Trophoblast cell (in vitro differentiated cells and primary cell): ENCODE results near the gene SNUPN.
"Not testable (repeated sequence)": the region's sequence is repeated elsewhere in the genome, so short reads cannot be mapped to it uniquely, and the experiment has no call there.

Experiments used
- DNase-seq, 2 donors: peaks; one replicate each; pipeline ENCODE4 v3.0.0-alpha.2; 2016
- H2AFZ ChIP-seq: 2 replicates; pipeline ENCODE4 v1.6.1; 2013; ENCODE audit warnings: low read length, moderate library complexity, mild to moderate bottlenecking; ENCODE audit not compliant: insufficient read depth, poor library complexity
- H2AK5ac ChIP-seq: 2 replicates; pipeline ENCODE4 v1.6.1; 2013; ENCODE audit warnings: mild to moderate bottlenecking, low read length
- H2BK120ac ChIP-seq: 2 replicates; pipeline ENCODE4 v1.6.1; 2013; ENCODE audit warnings: low read length, mild to moderate bottlenecking, moderate library complexity; ENCODE audit not compliant: insufficient read depth, poor library complexity
- H2BK12ac ChIP-seq: 2 replicates; pipeline ENCODE4 v1.6.1; 2013; ENCODE audit warnings: mild to moderate bottlenecking, low read length, moderate library complexity
- H2BK5ac ChIP-seq: 2 replicates; pipeline ENCODE4 v1.6.1; 2013; ENCODE audit warnings: low read length, low read depth, moderate library complexity, mild to moderate bottlenecking; ENCODE audit not compliant: poor library complexity
- H3K14ac ChIP-seq: 2 replicates; pipeline ENCODE4 v1.6.1; 2013; ENCODE audit warnings: mild to moderate bottlenecking, low read length
- H3K18ac ChIP-seq: 2 replicates; pipeline ENCODE4 v1.6.1; 2013; ENCODE audit warnings: mild to moderate bottlenecking, low read length
- H3K23ac ChIP-seq: 2 replicates; pipeline ENCODE4 v1.6.1; 2013; ENCODE audit warnings: low read length
- H3K27ac ChIP-seq: 2 replicates; pipeline ENCODE4 v1.5.1; 2013; ENCODE audit warnings: low read depth, mild to moderate bottlenecking, inconsistent platforms, low read length, moderate library complexity
- H3K27me3 ChIP-seq: 2 replicates; pipeline ENCODE4 v1.6.1; 2013; ENCODE audit warnings: inconsistent platforms, mild to moderate bottlenecking, low read length, moderate library complexity; ENCODE audit not compliant: insufficient read depth
- H3K36me3 ChIP-seq, 2 experiments: 1 replicate in 1 of 2; 2 replicates in 1 of 2; pipeline ENCODE4 v1.6.1; 2013; ENCODE audit warnings: low read length in 2 of 2, mild to moderate bottlenecking in 2 of 2, moderate library complexity in 1 of 2; ENCODE audit not compliant: insufficient read depth in 2 of 2, control insufficient read depth in 1 of 2
- H3K4ac ChIP-seq: 2 replicates; pipeline ENCODE4 v1.6.1; 2013; ENCODE audit warnings: low read depth, mild to moderate bottlenecking, low read length, moderate library complexity
- H3K4me1 ChIP-seq, 2 experiments: 1 replicate in 1 of 2; 2 replicates in 1 of 2; pipeline ENCODE4 v1.6.1; 2013; ENCODE audit warnings: low read length in 2 of 2, mild to moderate bottlenecking in 2 of 2, moderate library complexity in 1 of 2; ENCODE audit not compliant: insufficient read depth in 2 of 2, control insufficient read depth in 1 of 2
- H3K4me2 ChIP-seq: 2 replicates; pipeline ENCODE4 v1.6.1; 2013; ENCODE audit warnings: inconsistent platforms, mild to moderate bottlenecking, low read length, moderate library complexity
- H3K4me3 ChIP-seq: 2 replicates; pipeline ENCODE4 v1.5.1; 2013; ENCODE audit warnings: mild to moderate bottlenecking, low read depth, low read length, inconsistent platforms
- H3K79me1 ChIP-seq: one replicate; pipeline ENCODE4 v1.6.1; 2013; ENCODE audit warnings: low read length
- H3K79me2 ChIP-seq: 2 replicates; pipeline ENCODE4 v1.6.1; 2013; ENCODE audit warnings: low read length, mild to moderate bottlenecking; ENCODE audit not compliant: control insufficient read depth, insufficient read depth, poor library complexity
- H3K9ac ChIP-seq: 2 replicates; pipeline ENCODE4 v1.6.1; 2013; ENCODE audit warnings: mild to moderate bottlenecking, low read length
- H3K9me3 ChIP-seq: 2 replicates; pipeline ENCODE4 v1.6.1; 2013; ENCODE audit warnings: low read depth, mild to moderate bottlenecking, control low read depth, inconsistent platforms, low read length; ENCODE audit not compliant: insufficient read depth
- H4K12ac ChIP-seq: 2 replicates; pipeline ENCODE4 v1.6.1; 2013; ENCODE audit warnings: low read depth, mild to moderate bottlenecking, low read length, moderate library complexity
- H4K8ac ChIP-seq: 2 replicates; pipeline ENCODE4 v1.6.1; 2013; ENCODE audit warnings: low read depth, mild to moderate bottlenecking, low read length, moderate library complexity
- H4K91ac ChIP-seq: one replicate; pipeline ENCODE4 v1.6.1; 2013; ENCODE audit warnings: low read depth, mild to moderate bottlenecking, low read length, moderate library complexity
- WGBS: extraction: QIAGEN DNeasy Blood & Tissue Kit; methylation state at CpG from one replicate; pipeline ENCODE4 v1.1.7; 2013; ENCODE audit warnings: missing lambda C conversion rate; ENCODE audit not compliant: insufficient read length, insufficient coverage; ENCODE audit errors: extremely low coverage; 5-methylcytosine and 5-hydroxymethylcytosine counted together

SNUPN gene

DNA sequence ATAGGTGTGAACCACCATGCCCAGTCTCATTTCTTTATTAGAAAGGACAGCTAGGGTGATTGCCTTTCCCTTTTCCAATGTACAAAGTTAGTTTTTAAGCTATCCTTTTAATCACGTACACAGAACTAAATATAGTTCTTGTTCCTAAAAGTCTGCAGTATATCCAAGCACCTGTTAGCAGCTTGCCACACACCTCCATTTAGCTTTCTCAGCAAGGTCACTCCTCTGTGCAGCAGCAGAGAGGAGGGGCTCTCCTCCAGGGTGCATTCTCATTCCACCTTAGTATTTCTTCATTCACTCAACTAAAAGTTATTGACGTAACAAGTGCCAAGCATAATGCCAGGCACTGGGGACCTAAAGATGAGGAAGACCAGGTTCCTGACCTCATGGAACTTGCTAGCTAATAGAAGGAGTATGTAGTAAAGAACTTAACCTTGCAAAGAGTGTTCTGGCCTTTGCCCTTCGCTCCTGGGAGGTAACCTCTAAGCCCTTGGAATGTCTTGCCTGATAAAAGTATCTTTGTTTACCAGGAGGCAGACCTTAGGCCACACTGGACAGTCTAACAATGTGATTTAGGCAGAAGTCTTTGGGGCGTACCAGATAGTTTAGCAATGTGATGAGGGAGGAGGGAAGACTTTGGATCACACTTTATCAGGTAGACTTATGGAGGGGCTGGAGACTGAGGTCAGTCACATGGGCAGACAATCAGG, 33.7 kb downstream of the SNUPN start:
- Histone ChIP-seq H3K79me1 (no peaks in the 10 kb centered on the region), H3K4me2 (no peak overlapping the region), H3K4me3 (no peak overlapping the region), H3K79me2 (no peaks in the 10 kb centered on the region), H3K9me3 (no peaks in the 10 kb centered on the region), H3K23ac (no peak overlapping the region), H3K27ac (no peak overlapping the region), H4K8ac (no peak overlapping the region), H4K91ac (no peak overlapping the region), H2BK12ac (no peak overlapping the region), H2BK120ac (no peak overlapping the region), H3K4ac (no peak overlapping the region), H3K27me3 (no peaks in the 10 kb centered on the region), H3K14ac (no peak overlapping the region), H3K36me3 (peaks cover 0 to 3% of the 10 kb centered on the region in 2 experiments), H3K9ac (no peak overlapping the region), H2BK5ac (no peak overlapping the region), H2AFZ (no peak overlapping the region), H3K18ac (no peak overlapping the region), H2AK5ac (no peak overlapping the region), H4K12ac (no peak overlapping the region), H3K4me1 (no peaks in the 10 kb centered on the region)
- no CpG with 5 or more reads among the region's 4 CpGs for WGBS
- DNase-seq = no peak

DNA sequence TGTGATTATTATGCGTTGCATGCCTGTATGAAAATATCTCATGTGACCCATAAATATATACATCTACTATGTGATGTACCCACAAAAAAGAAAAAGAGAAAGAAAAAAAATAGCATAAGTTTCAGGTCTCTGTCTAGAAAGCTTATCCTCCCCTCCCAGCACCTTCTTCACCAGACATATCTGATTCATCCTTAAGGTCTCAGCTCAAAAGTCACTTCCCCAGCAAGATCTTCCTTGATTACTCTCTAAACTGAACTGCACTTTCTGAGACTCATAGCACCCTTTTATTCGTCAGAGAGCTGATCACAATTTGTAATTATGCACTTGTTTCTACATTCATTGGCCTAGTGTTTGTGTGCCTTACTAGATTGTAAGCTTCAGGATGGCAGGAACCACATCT, 35.3 kb downstream of the SNUPN start:
- H2AFZ ChIP-seq = no peak overlapping the region
- no CpG with 5 or more reads among the region's 2 CpGs for WGBS
- H3K9ac ChIP-seq = no peak overlapping the region
- H2AK5ac ChIP-seq = no peak overlapping the region
- no peaks in the 10 kb centered on the region for H3K9me3 ChIP-seq
- H3K79me2 ChIP-seq = no peaks in the 10 kb centered on the region
- H3K4me1 ChIP-seq = no peaks in the 10 kb centered on the region
- H3K27me3 ChIP-seq = no peaks in the 10 kb centered on the region
- no peaks in the 10 kb centered on the region for H3K79me1 ChIP-seq
- H3K23ac ChIP-seq = no peak overlapping the region
- H2BK120ac ChIP-seq = no peak overlapping the region
- no peak overlapping the region for H3K4ac ChIP-seq
- H4K12ac ChIP-seq = no peak overlapping the region
- H3K18ac ChIP-seq = no peak overlapping the region
- no peak overlapping the region for H3K14ac ChIP-seq
- H3K4me2 ChIP-seq = no peak overlapping the region
- peaks cover 0 to 1% of the 10 kb centered on the region in 2 experiments for H3K36me3 ChIP-seq
- no peak overlapping the region for H4K91ac ChIP-seq
- no peak overlapping the region for H2BK12ac ChIP-seq
- no peak overlapping the region for H2BK5ac ChIP-seq
- no peak overlapping the region for H3K27ac ChIP-seq
- DNase-seq = no peak
- no peak overlapping the region for H4K8ac ChIP-seq
- H3K4me3 ChIP-seq = no peak overlapping the region

GRCh38 chr15:75589071-75589470, 36.5 kb downstream of the SNUPN start:
- Histone ChIP-seq H4K12ac (no peak overlapping the region), H2BK12ac (no peak overlapping the region), H3K23ac (no peak overlapping the region), H2AK5ac (no peak overlapping the region), H4K91ac (no peak overlapping the region), H3K4me3 (no peak overlapping the region), H4K8ac (no peak overlapping the region), H3K4ac (no peak overlapping the region), H3K79me1 (no peaks in the 10 kb centered on the region), H2BK120ac (no peak overlapping the region), H3K4me2 (no peak overlapping the region), H3K27me3 (no peaks in the 10 kb centered on the region), H2AFZ (no peak overlapping the region), H3K14ac (no peak overlapping the region), H3K4me1 (no peaks in the 10 kb centered on the region), H3K9me3 (no peaks in the 10 kb centered on the region), H2BK5ac (no peak overlapping the region), H3K9ac (no peak overlapping the region), H3K27ac (no peak overlapping the region), H3K79me2 (no peaks in the 10 kb centered on the region), H3K18ac (no peak overlapping the region), H3K36me3 (no peaks in the 10 kb centered on the region)
- WGBS = no CpG with 5 or more reads among the region's 5 CpGs
- DNase-seq = no peak

GRCh38 chr15:75586422-75586821, 39.1 kb downstream of the SNUPN start:
- H4K12ac ChIP-seq, H2AFZ ChIP-seq, H3K18ac ChIP-seq, DNase-seq, H3K4me2 ChIP-seq, H3K23ac ChIP-seq, H3K14ac ChIP-seq, H3K79me2 ChIP-seq, H2BK120ac ChIP-seq, H3K79me1 ChIP-seq, H3K4me1 ChIP-seq, H3K27me3 ChIP-seq, H3K4me3 ChIP-seq, H2BK5ac ChIP-seq, H2AK5ac ChIP-seq, H3K9ac ChIP-seq, H3K36me3 ChIP-seq, H3K9me3 ChIP-seq, H3K4ac ChIP-seq, H4K8ac ChIP-seq, H2BK12ac ChIP-seq, H3K27ac ChIP-seq, H4K91ac ChIP-seq: not testable (repeated sequence)
- WGBS = no CpG with 5 or more reads among the region's 5 CpGs
